GM21360 (cell line): ENCODE results near the gene GUCA2B.

Experiments used
- ATAC-seq: cut with Tn5 transposase; IDR thresholded peaks from one replicate; pipeline ENCODE4 v1.9.1; 2021; ENCODE audit warnings: mild to moderate bottlenecking, moderate library complexity; ENCODE audit not compliant: unreplicated experiment

Gene GUCA2B

GRCh38 chr1:42183957-42184268, 30.7 kb downstream of the GUCA2B start:
- ATAC-seq: no peak

GRCh38 chr1:42184616-42185015, 31.4 kb downstream of the GUCA2B start:
- no peak for ATAC-seq

DNA sequence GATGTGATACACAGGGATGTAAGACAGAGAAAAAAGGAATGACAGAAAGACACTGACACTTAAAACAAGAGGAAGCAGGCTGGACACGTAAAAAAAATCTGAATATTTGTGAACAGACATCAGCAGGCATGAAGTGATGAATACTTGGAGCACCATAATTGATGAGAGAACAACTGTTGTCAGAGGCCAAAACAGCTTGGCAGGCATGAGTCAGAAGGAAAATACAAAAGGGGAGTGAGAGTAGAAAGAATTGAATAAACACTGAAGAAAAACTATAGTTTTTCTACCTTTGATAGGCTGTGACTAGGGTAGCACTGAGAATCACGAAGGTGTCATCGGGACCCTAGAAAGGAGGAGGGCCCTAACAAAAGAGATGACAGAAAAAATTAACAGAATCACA, 32.9 kb downstream of the GUCA2B start:
- no peak for ATAC-seq

GRCh38 chr1:42189931-42190853, 37.0 kb downstream of the GUCA2B start:
- ATAC-seq: no peak

DNA sequence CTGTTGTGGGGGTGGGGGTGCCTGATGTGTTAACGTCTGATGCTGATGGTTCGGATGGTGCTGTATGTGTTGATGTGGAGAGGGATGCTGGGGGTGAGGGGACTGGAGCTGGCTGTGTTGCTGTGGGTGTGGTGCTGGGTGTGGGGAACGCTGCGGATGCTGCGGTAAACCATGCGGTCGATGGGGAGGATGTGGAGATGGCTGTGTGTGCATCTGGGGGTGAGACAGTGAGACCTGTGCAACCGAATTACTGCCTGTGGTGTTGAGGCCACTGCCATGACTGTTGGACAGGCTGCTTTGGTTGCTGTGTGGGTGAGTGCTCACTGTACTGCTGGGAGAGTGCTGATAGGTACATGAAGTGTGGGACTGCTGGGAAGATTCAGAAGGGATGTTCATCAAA, 38.1 kb downstream of the GUCA2B start:
- ATAC-seq: no peak

DNA sequence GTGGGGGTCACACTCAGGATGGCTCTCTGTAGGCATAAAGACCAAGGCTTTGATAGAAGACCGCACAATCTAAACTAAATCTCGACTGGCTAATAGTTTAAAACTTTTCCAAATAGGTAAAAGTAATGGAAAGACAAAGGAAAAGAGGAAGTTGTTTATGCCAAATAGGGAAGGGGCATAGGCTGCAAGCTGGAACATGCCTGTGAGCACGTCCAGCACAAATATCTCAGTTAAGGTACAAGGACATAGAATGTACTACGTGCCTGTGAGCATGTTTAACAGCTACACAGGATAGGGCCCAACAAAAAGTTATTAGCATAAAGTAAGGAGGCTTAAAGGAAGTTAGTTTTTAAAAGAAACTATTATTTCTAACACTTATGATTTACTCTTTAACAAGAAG, 38.9 kb downstream of the GUCA2B start:
- no peak for ATAC-seq

DNA sequence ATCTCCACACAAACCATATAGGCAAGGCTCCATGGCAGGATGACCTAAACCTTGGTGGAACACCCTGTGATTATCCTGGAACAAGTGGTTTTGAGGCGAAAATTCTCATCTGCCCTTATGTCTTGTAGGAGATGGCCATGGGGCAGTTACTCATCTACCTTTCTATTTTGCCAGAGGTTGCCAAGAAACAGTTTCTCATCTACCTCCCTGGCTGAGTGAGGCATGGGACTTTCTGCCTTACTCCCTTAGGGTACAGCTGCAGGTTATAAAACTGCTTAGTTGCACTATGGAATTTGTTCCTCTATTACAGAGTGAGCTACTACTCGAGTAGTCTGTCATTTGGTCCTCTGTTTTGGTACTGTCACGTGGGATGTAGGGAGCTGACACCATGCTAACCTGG, 42.6 kb downstream of the GUCA2B start:
- ATAC-seq: no peak

- no peak for ATAC-seq
Measured at GRCh38 chr1:42198251-42198650, 45.0 kb downstream of the GUCA2B start.

GRCh38 chr1:42201986-42202385, 48.8 kb downstream of the GUCA2B start:
- ATAC-seq: no peak
